Parathyroid adenoma (tissue), 2 donors: ENCODE results near the gene SPP1.
"Not testable (repeated sequence)": the region's sequence is repeated elsewhere in the genome, so short reads cannot be mapped to it uniquely, and the experiment has no call there.

Experiments
- H2AFZ ChIP-seq: fragments of 300-600 bp; sonication (generic); one replicate; pipeline ENCODE4 v1.7.0; 2017; ENCODE audit warnings: antibody characterized with exemption, mild to moderate bottlenecking
- H3K27ac ChIP-seq: fragments of 300-600 bp; sonication (generic); one replicate; pipeline ENCODE4 v1.7.0; 2017
- H3K27me3 ChIP-seq: fragments of 300-600 bp; sonication (generic); one replicate; pipeline ENCODE4 v1.7.0; 2017; ENCODE audit warnings: low read length; ENCODE audit not compliant: control insufficient read depth, insufficient read depth
- H3K36me3 ChIP-seq: fragments of 300-600 bp; sonication (generic); one replicate; pipeline ENCODE4 v1.7.0; 2017; ENCODE audit warnings: low read length; ENCODE audit not compliant: control insufficient read depth, insufficient read depth
- H3K4me1 ChIP-seq: fragments of 300-600 bp; sonication (generic); one replicate; pipeline ENCODE4 v1.7.0; 2017; ENCODE audit warnings: control low read depth
- H3K4me2 ChIP-seq: fragments of 300-600 bp; sonication (generic); one replicate; pipeline ENCODE4 v1.7.0; 2017; ENCODE audit warnings: low read length
- H3K4me3 ChIP-seq: fragments of 300-600 bp; sonication (generic); one replicate; pipeline ENCODE4 v1.7.0; 2017; ENCODE audit warnings: low read depth, low read length
- H3K79me2 ChIP-seq: fragments of 300-600 bp; sonication (generic); one replicate; pipeline ENCODE4 v1.7.0; 2017; ENCODE audit warnings: control low read depth
- H3K9ac ChIP-seq: fragments of 300-600 bp; sonication (generic); one replicate; pipeline ENCODE4 v1.7.0; 2017; ENCODE audit warnings: mild to moderate bottlenecking
- H3K9me3 ChIP-seq: fragments of 300-600 bp; sonication (generic); one replicate; pipeline ENCODE4 v1.7.0; 2017; ENCODE audit warnings: low read length; ENCODE audit not compliant: control insufficient read depth
- CTCF ChIP-seq: fragments of 300-600 bp; sonication (generic); IDR thresholded peaks from one replicate; pipeline ENCODE4 v1.7.0; 2017; ENCODE audit warnings: antibody characterized with exemption, mild to moderate bottlenecking
- donor health status: primary hyperparathyroidism.

The SPP1 gene

GRCh38 chr4:87995435-87995834 is 19.9 kb downstream of the SPP1 start:
- Histone ChIP-seq H3K27ac (no peak overlapping the region), H2AFZ (no peak overlapping the region), H3K36me3 (no peaks in the 10 kb centered on the region), H3K9ac (no peak overlapping the region), H3K4me2 (no peak overlapping the region), H3K4me3 (no peak overlapping the region), H3K4me1 (no peaks in the 10 kb centered on the region), H3K9me3 (no peaks in the 10 kb centered on the region), H3K27me3 (no peaks in the 10 kb centered on the region), H3K79me2 (no peaks in the 10 kb centered on the region)
- TF ChIP-seq CTCF: no peak

GRCh38 chr4:87999191-87999691 is 23.7 kb downstream of the SPP1 start:
- not testable (repeated sequence) for H3K4me2 ChIP-seq, H3K4me3 ChIP-seq, H3K79me2 ChIP-seq, H3K27ac ChIP-seq, H3K27me3 ChIP-seq, H3K9ac ChIP-seq, H2AFZ ChIP-seq, H3K4me1 ChIP-seq, H3K36me3 ChIP-seq, H3K9me3 ChIP-seq

GRCh38 chr4:88001871-88002270 is 26.4 kb downstream of the SPP1 start:
- no peak overlapping the region for H3K4me2 ChIP-seq
- no peaks in the 10 kb centered on the region for H3K27me3 ChIP-seq
- no peaks in the 10 kb centered on the region for H3K9me3 ChIP-seq
- no peak for TF ChIP-seq CTCF
- H3K36me3 ChIP-seq: no peaks in the 10 kb centered on the region
- H3K4me3 ChIP-seq: no peak overlapping the region
- no peaks in the 10 kb centered on the region for H3K79me2 ChIP-seq
- H3K27ac ChIP-seq: no peak overlapping the region
- no peaks in the 10 kb centered on the region for H3K4me1 ChIP-seq
- H3K9ac ChIP-seq: no peak overlapping the region
- no peak overlapping the region for H2AFZ ChIP-seq

GRCh38 chr4:88002786-88003185 is 27.3 kb downstream of the SPP1 start:
- no peaks in the 10 kb centered on the region for H3K4me1 ChIP-seq
- no peak overlapping the region for H3K9ac ChIP-seq
- H2AFZ ChIP-seq: no peak overlapping the region
- H3K27me3 ChIP-seq: no peaks in the 10 kb centered on the region
- no peak overlapping the region for H3K27ac ChIP-seq
- no peak overlapping the region for H3K4me3 ChIP-seq
- no peak overlapping the region for H3K4me2 ChIP-seq
- H3K36me3 ChIP-seq: no peaks in the 10 kb centered on the region
- TF ChIP-seq CTCF: no peak
- H3K9me3 ChIP-seq: no peaks in the 10 kb centered on the region
- no peaks in the 10 kb centered on the region for H3K79me2 ChIP-seq

- H3K9ac ChIP-seq: no peak overlapping the region
- H3K4me1 ChIP-seq: no peaks in the 10 kb centered on the region
- no peaks in the 10 kb centered on the region for H3K27me3 ChIP-seq
- no peaks in the 10 kb centered on the region for H3K36me3 ChIP-seq
- H2AFZ ChIP-seq: no peak overlapping the region
- no peak overlapping the region for H3K27ac ChIP-seq
- TF ChIP-seq CTCF: no peak
- no peaks in the 10 kb centered on the region for H3K79me2 ChIP-seq
- no peak overlapping the region for H3K4me3 ChIP-seq
- no peaks in the 10 kb centered on the region for H3K9me3 ChIP-seq
- no peak overlapping the region for H3K4me2 ChIP-seq
Measured at GRCh38 chr4:88003261-88003660, 27.7 kb downstream of the SPP1 start.
